ENCODE measurements around the gene C10orf71.

The C10orf71 gene

GRCh38 chr10:49273626-49274025 is 25.3 kb upstream of the C10orf71 start:
- DNase-seq: no peak

GRCh38 chr10:49274886-49275285 is 24.1 kb upstream of the C10orf71 start:
- no peak for DNase-seq

GRCh38 chr10:49275896-49276295 is 23.1 kb upstream of the C10orf71 start:
- DNase-seq: peak in 1 of 58 donors; percentile 7

- DNase-seq: no peak
Measured at GRCh38 chr10:49276596-49276995, 22.4 kb upstream of the C10orf71 start.

- DNase-seq: no peak
Measured at GRCh38 chr10:49277973-49278372, 21.0 kb upstream of the C10orf71 start.

GRCh38 chr10:49278497-49278981 is 20.4 kb upstream of the C10orf71 start:
- DNase-seq: no peak

GRCh38 chr10:49279015-49279880 is 19.7 kb upstream of the C10orf71 start:
- DNase-seq: no peak

GRCh38 chr10:49280001-49280408 is 19.0 kb upstream of the C10orf71 start:
- DNase-seq: no peak

- no peak for DNase-seq
Measured at GRCh38 chr10:49281461-49281860, 17.5 kb upstream of the C10orf71 start.

GRCh38 chr10:49282306-49282705 is 16.7 kb upstream of the C10orf71 start:
- DNase-seq: no peak

- no peak for DNase-seq
Measured at GRCh38 chr10:49282879-49283341, 16.1 kb upstream of the C10orf71 start.

- no peak for DNase-seq
Measured at GRCh38 chr10:49283491-49283890, 15.5 kb upstream of the C10orf71 start.

- DNase-seq: no peak
Measured at GRCh38 chr10:49284356-49284755, 14.6 kb upstream of the C10orf71 start.

- DNase-seq: no peak
Measured at GRCh38 chr10:49285232-49285631, 13.7 kb upstream of the C10orf71 start.

GRCh38 chr10:49286686-49287085 is 12.3 kb upstream of the C10orf71 start:
- DNase-seq: no peak

- no peak for DNase-seq
Measured at GRCh38 chr10:49287689-49288340, 11.2 kb upstream of the C10orf71 start.

- DNase-seq: no peak
Measured at GRCh38 chr10:49288341-49289065, 10.5 kb upstream of the C10orf71 start.

- no peak for DNase-seq
Measured at GRCh38 chr10:49289480-49289879, 9.5 kb upstream of the C10orf71 start.

GRCh38 chr10:49290131-49290530 is 8.8 kb upstream of the C10orf71 start:
- DNase-seq: no peak

- no peak for DNase-seq
Measured at GRCh38 chr10:49290607-49291006, 8.4 kb upstream of the C10orf71 start.

GRCh38 chr10:49292565-49293207 is 6.3 kb upstream of the C10orf71 start:
- no peak for DNase-seq

All from anterior cingulate cortex (tissue), 58 donors.